Measurements from ENCODE around the gene CBLN2. TPM values are rescaled to one million over a fixed set of nuclear protein-coding genes. Genes with fewer than 3 reads are reported as not detected.

Gene CBLN2
- total and polyA plus RNA-seq, 2 donors (not counting 1 experiment from before 2014, with no cell fraction given) = not detected

- Histone ChIP-seq H3K27me3 (ENCODE audit: control insufficient read depth, insufficient read depth, low read length) (no peaks in the 10 kb centered on the region), H3K27ac (ENCODE audit: insufficient read depth, low read length) (no peak overlapping the region), H3K4me2 (ENCODE audit: extremely low read depth, insufficient read depth, low read length) (no peak overlapping the region), H3K36me3 (ENCODE audit: control insufficient read depth, insufficient read depth, low read length) (no peaks in the 10 kb centered on the region), H3K79me2 (ENCODE audit: control insufficient read depth, insufficient read depth, low read length) (no peaks in the 10 kb centered on the region), H3K4me1 (ENCODE audit: control insufficient read depth, extremely low read depth, insufficient read depth, low read length) (no peaks in the 10 kb centered on the region), H4K20me1 (ENCODE audit: control insufficient read depth, extremely low read depth, insufficient read depth, low read length) (no peaks in the 10 kb centered on the region), H3K9ac (ENCODE audit: insufficient read depth, low read length) (no peak overlapping the region), H2AFZ (ENCODE audit: low read length) (no peak overlapping the region), H3K9me3 (ENCODE audit: control insufficient read depth, insufficient read depth, low read depth, low read length) (no peaks in the 10 kb centered on the region), H3K4me3 (replicated peaks in 1 of 4; ENCODE audit: control extremely low read depth in 1 of 4, insufficient read depth in 1 of 4, low read depth in 3 of 4, low read length in 4 of 4) (no peak overlapping the region)
- no peak for TF ChIP-seq EZH2 (IDR thresholded peaks at IDR 0.05; ENCODE audit: low read length, missing control alignments)
- TF ChIP-seq CTCF (conservative IDR thresholded peaks at IDR 0.05 in 1 of 2, IDR thresholded peaks at IDR 0.05 in 1 of 2; ENCODE audit: low read depth in 1 of 2, low read length in 2 of 2) = no peak
- DNase-seq (ENCODE audit: low read depth in 2 of 2) = no peak
These were observed 37.8 kb upstream of the CBLN2 start for GRCh38 chr18:72581976-72582375.

DNA sequence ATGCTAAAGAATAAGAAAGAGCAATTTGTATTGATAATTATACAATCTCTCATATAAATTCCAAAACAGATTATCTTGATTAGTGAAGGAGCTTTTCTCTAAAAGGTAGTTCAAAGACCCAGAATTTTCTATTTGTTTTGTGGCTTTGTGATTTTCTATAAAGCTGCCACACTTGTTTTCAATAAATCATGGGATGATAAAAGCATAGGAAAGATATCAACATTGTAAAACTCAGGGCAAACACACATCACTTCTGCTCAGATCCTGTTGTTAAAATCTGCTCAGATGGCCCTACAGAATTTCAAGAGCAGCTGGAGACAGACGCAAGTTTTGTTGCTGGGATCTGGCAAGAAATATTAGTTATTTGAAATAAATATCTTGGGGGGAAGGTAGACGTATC, 28.8 kb upstream of the CBLN2 start:
- Histone ChIP-seq H3K9me3 (ENCODE audit: control insufficient read depth, insufficient read depth, low read depth, low read length) (no peaks in the 10 kb centered on the region), H3K9ac (ENCODE audit: insufficient read depth, low read length) (no peak overlapping the region), H3K36me3 (ENCODE audit: control insufficient read depth, insufficient read depth, low read length) (no peaks in the 10 kb centered on the region), H3K27ac (ENCODE audit: insufficient read depth, low read length) (no peak overlapping the region), H3K4me2 (ENCODE audit: extremely low read depth, insufficient read depth, low read length) (no peak overlapping the region), H3K79me2 (ENCODE audit: control insufficient read depth, insufficient read depth, low read length) (no peaks in the 10 kb centered on the region), H3K4me3 (replicated peaks in 1 of 4; ENCODE audit: control extremely low read depth in 1 of 4, insufficient read depth in 1 of 4, low read depth in 3 of 4, low read length in 4 of 4) (no peak overlapping the region), H3K4me1 (ENCODE audit: control insufficient read depth, extremely low read depth, insufficient read depth, low read length) (no peaks in the 10 kb centered on the region), H2AFZ (ENCODE audit: low read length) (no peak overlapping the region), H4K20me1 (ENCODE audit: control insufficient read depth, extremely low read depth, insufficient read depth, low read length) (no peaks in the 10 kb centered on the region), H3K27me3 (ENCODE audit: control insufficient read depth, insufficient read depth, low read length) (no peaks in the 10 kb centered on the region)
- DNase-seq (ENCODE audit: low read depth in 2 of 2) = no peak
- no peak for TF ChIP-seq CTCF (conservative IDR thresholded peaks at IDR 0.05 in 1 of 2, IDR thresholded peaks at IDR 0.05 in 1 of 2; ENCODE audit: low read depth in 1 of 2, low read length in 2 of 2)
- no peak for TF ChIP-seq EZH2 (IDR thresholded peaks at IDR 0.05; ENCODE audit: low read length, missing control alignments)

- Histone ChIP-seq H3K27ac (ENCODE audit: insufficient read depth, low read length) (no peak overlapping the region), H3K4me1 (ENCODE audit: control insufficient read depth, extremely low read depth, insufficient read depth, low read length) (no peaks in the 10 kb centered on the region), H3K4me2 (ENCODE audit: extremely low read depth, insufficient read depth, low read length) (no peak overlapping the region), H3K9ac (ENCODE audit: insufficient read depth, low read length) (no peak overlapping the region), H2AFZ (ENCODE audit: low read length) (no peak overlapping the region), H4K20me1 (ENCODE audit: control insufficient read depth, extremely low read depth, insufficient read depth, low read length) (no peaks in the 10 kb centered on the region), H3K4me3 (replicated peaks in 1 of 4; ENCODE audit: control extremely low read depth in 1 of 4, insufficient read depth in 1 of 4, low read depth in 3 of 4, low read length in 4 of 4) (no peak overlapping the region), H3K36me3 (ENCODE audit: control insufficient read depth, insufficient read depth, low read length) (no peaks in the 10 kb centered on the region), H3K27me3 (ENCODE audit: control insufficient read depth, insufficient read depth, low read length) (no peaks in the 10 kb centered on the region), H3K79me2 (ENCODE audit: control insufficient read depth, insufficient read depth, low read length) (no peaks in the 10 kb centered on the region), H3K9me3 (ENCODE audit: control insufficient read depth, insufficient read depth, low read depth, low read length) (no peaks in the 10 kb centered on the region)
- TF ChIP-seq CTCF (conservative IDR thresholded peaks at IDR 0.05 in 1 of 2, IDR thresholded peaks at IDR 0.05 in 1 of 2; ENCODE audit: low read depth in 1 of 2, low read length in 2 of 2) (no peak), EZH2 (IDR thresholded peaks at IDR 0.05; ENCODE audit: low read length, missing control alignments) (no peak)
- DNase-seq (ENCODE audit: low read depth in 2 of 2) = no peak
These were observed 22.1 kb upstream of the CBLN2 start for GRCh38 chr18:72566290-72566689.
